H1 (cell line): ENCODE measurements around the gene NR5A1. TPM values are rescaled to one million over a fixed set of nuclear protein-coding genes. Genes with fewer than 3 reads are reported as not detected.
A peak's percentile ranks its signal among the peaks of the same experiment; 100 is the strongest.

Experiments used
- CBX5 ChIP-seq: fragments of 300-800, 300-1000 bp; sonication (generic); IDR thresholded peaks from 2 replicates; pipeline ENCODE4 v1.7.1; 2016; ENCODE audit warnings: antibody characterized with exemption, low read length, low read depth
- CBX8 ChIP-seq: fragments of 300-800, 300-1000 bp; sonication (generic); IDR thresholded peaks from 2 replicates; pipeline ENCODE4 v1.7.1; 2016; ENCODE audit warnings: low read depth, low read length, borderline replicate concordance
- CEBPB ChIP-seq: IDR thresholded peaks from 2 replicates; pipeline ENCODE4 v1.6.1; 2012; ENCODE audit warnings: low read depth, low read length
- CTCF ChIP-seq, 3 experiments: IDR thresholded peaks; 1 replicate in 2 of 3; 2 replicates in 1 of 3; pipeline versions ENCODE4 v1.5.1 to v1.6.1; 2011; ENCODE audit warnings: low read length in 3 of 3, mild to moderate bottlenecking in 3 of 3, inconsistent platforms in 2 of 3, low read depth in 1 of 3, moderate library complexity in 1 of 3; ENCODE audit not compliant: insufficient read depth in 1 of 3; ENCODE audit errors: control extremely low read depth in 1 of 3
- EGR1 ChIP-seq: IDR thresholded peaks from 2 replicates; pipeline ENCODE4 v1.6.1; 2011; ENCODE audit warnings: low read depth, low read length, borderline replicate concordance
- EP300 ChIP-seq, 2 experiments: IDR thresholded peaks; 1 replicate in 1 of 2; 2 replicates in 1 of 2; pipeline ENCODE4 v1.6.1; 2011 to 2012; ENCODE audit warnings: low read depth in 2 of 2, low read length in 2 of 2, mild to moderate bottlenecking in 2 of 2, borderline replicate concordance in 1 of 2, inconsistent platforms in 1 of 2, moderate library complexity in 1 of 2
- GABPA ChIP-seq: IDR thresholded peaks from 2 replicates; pipeline ENCODE4 v1.6.1; 2011; ENCODE audit warnings: mild to moderate bottlenecking, low read length, moderate library complexity, borderline replicate concordance; ENCODE audit not compliant: insufficient read depth
- HDAC2 ChIP-seq, 2 experiments: fragments of 300-600 bp in 1 of 2; sonication (generic) in 1 of 2; IDR thresholded peaks; 2 replicates each; pipeline ENCODE4 v1.6.1; 2011 to 2012; ENCODE audit warnings: low read depth in 2 of 2, low read length in 2 of 2, mild to moderate bottlenecking in 2 of 2, moderate library complexity in 2 of 2, borderline replicate concordance in 1 of 2, inconsistent platforms in 1 of 2
- MAX ChIP-seq: IDR thresholded peaks from 2 replicates; pipeline ENCODE4 v1.6.1; 2012; ENCODE audit warnings: inconsistent platforms
- NANOG ChIP-seq: IDR thresholded peaks from 2 replicates; pipeline ENCODE4 v1.6.1; 2011; ENCODE audit warnings: low read length, low read depth, mild to moderate bottlenecking, inconsistent platforms; ENCODE audit not compliant: insufficient read depth, poor library complexity, severe bottlenecking
- NRF1 ChIP-seq: IDR thresholded peaks from 2 replicates; pipeline ENCODE4 v1.6.1; 2011; ENCODE audit warnings: mild to moderate bottlenecking, low read depth, low read length, improper control_type of control experiment
- PHF8 ChIP-seq: fragments of 200-600 bp; sonication (generic); conservative IDR thresholded peaks from 2 replicates; pipeline ENCODE4 v1.7.1; 2012; ENCODE audit warnings: low read depth, mild to moderate bottlenecking, inconsistent platforms, low read length, moderate library complexity
- POLR2AphosphoS5 ChIP-seq: IDR thresholded peaks from 2 replicates; pipeline ENCODE4 v1.6.1; 2011; ENCODE audit warnings: low read depth, low read length
- POU5F1 ChIP-seq: IDR thresholded peaks from 2 replicates; pipeline ENCODE4 v1.6.1; 2011; ENCODE audit warnings: low read depth, mild to moderate bottlenecking, low read length, moderate library complexity
- RFX5 ChIP-seq: IDR thresholded peaks from 2 replicates; pipeline ENCODE4 v1.6.1; 2011; ENCODE audit warnings: low read depth, low read length, improper control_type of control experiment, borderline replicate concordance
- RNF2 ChIP-seq: fragments of 200-900, 300-1000 bp; sonication (generic); IDR thresholded peaks from 2 replicates; pipeline ENCODE4 v1.7.1; 2016; ENCODE audit warnings: borderline replicate concordance, low read depth, mild to moderate bottlenecking, antibody characterized with exemption, low read length; ENCODE audit not compliant: poor library complexity, severe bottlenecking; ENCODE audit errors: missing control alignments
- RXRA ChIP-seq: IDR thresholded peaks from 2 replicates; pipeline ENCODE4 v1.6.1; 2011; ENCODE audit warnings: low read depth, mild to moderate bottlenecking, low read length, moderate library complexity; ENCODE audit not compliant: insufficient read depth
- SIRT6 ChIP-seq: IDR thresholded peaks from one replicate; pipeline ENCODE4 v1.7.1; 2012; ENCODE audit warnings: low read length, inconsistent platforms
- SIX5 ChIP-seq: IDR thresholded peaks from 2 replicates; pipeline ENCODE4 v1.6.1; 2011; ENCODE audit warnings: mild to moderate bottlenecking, low read depth, low read length
- TCF12 ChIP-seq: IDR thresholded peaks from 2 replicates; pipeline ENCODE4 v1.6.1; 2011; ENCODE audit warnings: low read depth, mild to moderate bottlenecking, low read length
- polyA plus RNA-seq, 7 experiments: library from polyadenylated mRNA; depleted of rRNA in 3 of 7; stranded (reverse) in 5 of 7; unstranded in 2 of 7; fragments of >200 nt in 5 of 7; fragments of 200-250 nt in 2 of 7; gene quantifications; 1 replicate in 5 of 7; 2 replicates in 1 of 7; 4 replicates in 1 of 7; pipeline versions ENCODE4 v1.2.1 to v1.2.3, GENCODE V29; 2011 to 2013; ENCODE audit warnings: missing spikeins in 2 of 7, mixed read lengths in 2 of 7
- total RNA-seq: library from RNA; stranded (reverse); fragmentation: NEBNext Ultra II Directional; extraction: Animal tissue kit (Norgen Biotek cat#: 25700); gene quantifications from 2 replicates; pipeline ENCODE4 v1.2.1, GENCODE V29; 2021

NR5A1 gene
- total and polyA plus RNA-seq, 2 of the 8 experiments (the other 6 are each of a cell fraction or from before 2014, with no cell fraction given): 0.29 to 0.58 TPM

- no peak for TF ChIP-seq RXRA
- no peak for TF ChIP-seq GABPA
- no peak for TF ChIP-seq RNF2
- TF ChIP-seq RFX5: no peak
- TF ChIP-seq NANOG: no peak
- TF ChIP-seq SIRT6: no peak
- TF ChIP-seq EGR1: no peak
- TF ChIP-seq SIX5: no peak
- no peak for TF ChIP-seq PHF8
- no peak for TF ChIP-seq TCF12
- peak; percentile 9 for TF ChIP-seq MAX
- peak in 2 of 3 experiments; percentile 38 to 53; a peak in 2 of 4 replicates for TF ChIP-seq CTCF (IDR thresholded peaks at IDR 0.05; ENCODE audit: control extremely low read depth in 1 of 3, insufficient read depth in 1 of 3, low read depth in 1 of 3, low read length in 3 of 3)
- no peak for TF ChIP-seq CBX5
- TF ChIP-seq CEBPB: no peak
- TF ChIP-seq POLR2AphosphoS5: no peak
- no peak for TF ChIP-seq NRF1
- TF ChIP-seq HDAC2 (IDR thresholded peaks at IDR 0.05; ENCODE audit: borderline replicate concordance in 1 of 2, low read depth in 2 of 2, low read length in 2 of 2): peak in 1 of 2 experiments; percentile 96; a peak in 2 of 4 replicates
- no peak for TF ChIP-seq EP300 (IDR thresholded peaks at IDR 0.05; ENCODE audit: borderline replicate concordance in 1 of 2, low read depth in 2 of 2, low read length in 2 of 2)
- TF ChIP-seq POU5F1: no peak
- TF ChIP-seq CBX8: no peak
Observed at GRCh38 chr9:124505006-124505900, 1.9 kb downstream of the NR5A1 start (continued).
